D721Med (cell line): ENCODE data around the gene MLLT3.

Source experiments
- DNase-seq: peaks from one replicate; pipeline ENCODE4 v3.0.0; 2011; ENCODE audit warnings: low spot score; ENCODE audit not compliant: insufficient read length
- FAIRE-seq: peaks from 2 replicates; lab custom pipeline; 2011; peaks lifted over from hg19 to GRCh38; lab: Jason Lieb, UNC
- CTCF ChIP-seq: IDR thresholded peaks from 2 replicates; pipeline ENCODE4 v1.5.1; 2012; ENCODE audit warnings: mild to moderate bottlenecking, control low read depth; ENCODE audit not compliant: insufficient read depth; ENCODE audit errors: missing control alignments

The MLLT3 gene

GRCh38 chr9:20363233-20363632 is 259.1 kb downstream of the MLLT3 start:
- no peak for DNase-seq
- FAIRE-seq = no peak
- no peak for TF ChIP-seq CTCF

- FAIRE-seq = no peak
- no peak for DNase-seq
- no peak for TF ChIP-seq CTCF
Measured at GRCh38 chr9:20361656-20362570, 260.4 kb downstream of the MLLT3 start.

- no peak for DNase-seq
- TF ChIP-seq CTCF = no peak
- no peak for FAIRE-seq
Measured at GRCh38 chr9:20361229-20361628, 261.1 kb downstream of the MLLT3 start.

- TF ChIP-seq CTCF = no peak
- FAIRE-seq (no peak), DNase-seq (no peak)
Measured at GRCh38 chr9:20358207-20358606, 264.1 kb downstream of the MLLT3 start.

- FAIRE-seq (no peak), DNase-seq (no peak)
- TF ChIP-seq CTCF = no peak
Measured at GRCh38 chr9:20357037-20357432, 265.3 kb downstream of the MLLT3 start.

GRCh38 chr9:20356403-20357036 is 265.8 kb downstream of the MLLT3 start:
- DNase-seq = no peak
- no peak for FAIRE-seq
- peak; percentile 93 for TF ChIP-seq CTCF

- DNase-seq (no peak), FAIRE-seq (no peak)
- no peak for TF ChIP-seq CTCF
Measured at GRCh38 chr9:20355022-20355421, 267.3 kb downstream of the MLLT3 start.
